ENCODE data around the gene DMRT3.
"Not testable (repeated sequence)": the region's sequence is repeated elsewhere in the genome, so short reads cannot be mapped to it uniquely, and the experiment has no call there.

The DMRT3 gene

GRCh38 chr9:998299-999110, 22.1 kb downstream of the DMRT3 start:
- in situ Hi-C loops (cut with MboI; ENCODE audit: low sequenced_read_pairs) = not testable (repeated sequence)

GRCh38 chr9:1001838-1002237, 25.4 kb downstream of the DMRT3 start:
- in situ Hi-C loops (cut with MboI; ENCODE audit: low sequenced_read_pairs) = loop anchor here (25.0 kb wide), 1 partner anchor 390 kb away; no protein-coding TSS in a partner anchor

- in situ Hi-C loops (cut with MboI; ENCODE audit: low sequenced_read_pairs) = loop anchor here (25.0 kb wide), 1 partner anchor 390 kb away; no protein-coding TSS in a partner anchor
These were observed 26.2 kb downstream of the DMRT3 start for GRCh38 chr9:1002678-1003077.

GRCh38 chr9:1005043-1005667, 28.7 kb downstream of the DMRT3 start:
- in situ Hi-C loops (cut with MboI; ENCODE audit: low sequenced_read_pairs) = loop anchor here (25.0 kb wide), 1 partner anchor 393 kb away; no protein-coding TSS in a partner anchor

- in situ Hi-C loops (cut with MboI; ENCODE audit: low sequenced_read_pairs) = loop anchor here (25.0 kb wide), 1 partner anchor 395 kb away; no protein-coding TSS in a partner anchor
These were observed 30.9 kb downstream of the DMRT3 start for GRCh38 chr9:1007312-1007711.

- in situ Hi-C loops (cut with MboI; ENCODE audit: low sequenced_read_pairs) = loop anchor here (25.0 kb wide), 1 partner anchor 396 kb away; no protein-coding TSS in a partner anchor
These were observed 31.8 kb downstream of the DMRT3 start for GRCh38 chr9:1008216-1008615.

- in situ Hi-C loops (cut with MboI; ENCODE audit: low sequenced_read_pairs) = loop anchor here (25.0 kb wide), 1 partner anchor 397 kb away; no protein-coding TSS in a partner anchor
These were observed 32.7 kb downstream of the DMRT3 start for GRCh38 chr9:1009101-1009707.

- in situ Hi-C loops (cut with MboI; ENCODE audit: low sequenced_read_pairs) = loop anchor here (25.0 kb wide), 1 partner anchor 401 kb away; no protein-coding TSS in a partner anchor
These were observed 36.6 kb downstream of the DMRT3 start for GRCh38 chr9:1013021-1013420.

GRCh38 chr9:1014225-1014624, 37.8 kb downstream of the DMRT3 start:
- in situ Hi-C loops (cut with MboI; ENCODE audit: low sequenced_read_pairs) = loop anchor here (25.0 kb wide), 1 partner anchor 402 kb away; no protein-coding TSS in a partner anchor

- in situ Hi-C loops (cut with MboI; ENCODE audit: low sequenced_read_pairs) = loop anchor here (25.0 kb wide), 1 partner anchor 402 kb away; no protein-coding TSS in a partner anchor
These were observed 38.2 kb downstream of the DMRT3 start for GRCh38 chr9:1014640-1015039.

- in situ Hi-C loops (cut with MboI; ENCODE audit: low sequenced_read_pairs) = loop anchor here (25.0 kb wide), 1 partner anchor 406 kb away; no protein-coding TSS in a partner anchor
These were observed 41.7 kb downstream of the DMRT3 start for GRCh38 chr9:1018121-1018520.

GRCh38 chr9:1024112-1024511, 47.7 kb downstream of the DMRT3 start:
- in situ Hi-C loops (cut with MboI; ENCODE audit: low sequenced_read_pairs) = loop anchor here (25.0 kb wide), 1 partner anchor 412 kb away; no protein-coding TSS in a partner anchor

GRCh38 chr9:1025131-1025530, 48.7 kb downstream of the DMRT3 start:
- in situ Hi-C loops (cut with MboI; ENCODE audit: low sequenced_read_pairs) = no loop called here

GRCh38 chr9:1026219-1026618, 49.8 kb downstream of the DMRT3 start:
- in situ Hi-C loops (cut with MboI; ENCODE audit: low sequenced_read_pairs) = no loop called here

- in situ Hi-C loops (cut with MboI; ENCODE audit: low sequenced_read_pairs) = no loop called here
These were observed 52.2 kb downstream of the DMRT3 start for GRCh38 chr9:1028501-1029190.

GRCh38 chr9:1031951-1032601, 55.6 kb downstream of the DMRT3 start:
- in situ Hi-C loops (cut with MboI; ENCODE audit: low sequenced_read_pairs) = no loop called here

- in situ Hi-C loops (cut with MboI; ENCODE audit: low sequenced_read_pairs) = no loop called here
These were observed 57.8 kb downstream of the DMRT3 start for GRCh38 chr9:1034271-1034670.

GRCh38 chr9:1039589-1039988, 63.1 kb downstream of the DMRT3 start:
- in situ Hi-C loops (cut with MboI; ENCODE audit: low sequenced_read_pairs) = no loop called here

Data from HL-60/S4 treated with retinoic acid at 250 ng/mL for 4 days and 3 days (cell line).